ENCODE data around the gene BEAN1. TPM values are rescaled to one million over a fixed set of nuclear protein-coding genes. Genes with fewer than 3 reads are reported as not detected.

The BEAN1 gene
- total RNA-seq, 1 experiment from 2014 or later: 0.24 TPM

- H3K27me3 Mint-ChIP-seq (ENCODE audit: low read depth): peaks cover 2% of the 10 kb centered on the region
- 100% methylated on average over 1 of the region's 3 CpGs for WGBS (ENCODE audit: extremely low coverage, insufficient read length, low lambda C conversion rate)
- H3K23me2 ChIP-seq (ENCODE audit: insufficient read length, low read depth, low read length, poor library complexity, severe bottlenecking): no peaks in the 10 kb centered on the region
- no peak overlapping the region for H3K27ac Mint-ChIP-seq
- no peak overlapping the region for H2BK5ac ChIP-seq (ENCODE audit: insufficient read length, low read length)
- no peak overlapping the region for H3K4me3 Mint-ChIP-seq
- no peaks in the 10 kb centered on the region for H3K79me2 ChIP-seq (ENCODE audit: insufficient read depth, low read length)
- no peak overlapping the region for H3K14ac ChIP-seq (ENCODE audit: insufficient read depth, low read length)
- no peak overlapping the region for H4K8ac ChIP-seq (replicated peaks; ENCODE audit: insufficient read length, low read depth, low read length)
- H3K4me1 ChIP-seq (ENCODE audit: insufficient read depth, low read length): no peaks in the 10 kb centered on the region; the same call in 1 of the 2 replicates
- H3K9me3 ChIP-seq (ENCODE audit: control insufficient read depth, low read depth, low read length): no peaks in the 10 kb centered on the region
- no peak overlapping the region for H2AFZ ChIP-seq (ENCODE audit: low read length)
- peaks cover 5 to 6% of the 10 kb centered on the region in 2 experiments; a peak in 4 of 5 replicates for H3K9me3 Mint-ChIP-seq
- no peak for TF ChIP-seq CTCF (conservative IDR thresholded peaks at IDR 0.05)
- H3K36me3 Mint-ChIP-seq (ENCODE audit: insufficient read depth in 1 of 3, low read depth in 3 of 3): peaks cover 0 to 2% (median 0%) of the 10 kb centered on the region in 3 experiments; a peak in 4 of 7 replicates
- H3K27ac ChIP-seq (ENCODE audit: insufficient read length, low read depth, low read length): no peak overlapping the region
- H3K56ac ChIP-seq (ENCODE audit: insufficient read length, low read depth, low read length): no peak overlapping the region
- no peak overlapping the region for H3K18ac ChIP-seq (ENCODE audit: insufficient read length, low read depth, low read length)
- H3K4me1 Mint-ChIP-seq: peaks cover 15 to 18% of the 10 kb centered on the region in 2 experiments
- H4K91ac ChIP-seq (ENCODE audit: insufficient read length, low read depth, low read length): no peak overlapping the region
- no peaks in the 10 kb centered on the region for H3K27me3 ChIP-seq (ENCODE audit: insufficient read depth, low read length)
- no peaks in the 10 kb centered on the region for H4K20me1 ChIP-seq (ENCODE audit: control insufficient read depth, insufficient read depth, insufficient read length)
- no peak overlapping the region for H2BK15ac ChIP-seq (ENCODE audit: low read depth, low read length)
- no peak overlapping the region for H3K4me2 ChIP-seq (ENCODE audit: insufficient read depth, insufficient read length, low read length)
- H3K23ac ChIP-seq (ENCODE audit: insufficient read length, low read depth, low read length): no peak overlapping the region
- H4K5ac ChIP-seq (ENCODE audit: insufficient read length, low read depth, low read length): no peak overlapping the region
- H2AK5ac ChIP-seq (ENCODE audit: insufficient read length, low read length): no peak overlapping the region
- H3T11ph ChIP-seq (ENCODE audit: low read length): no peak overlapping the region
- no peaks in the 10 kb centered on the region for H3K79me1 ChIP-seq (ENCODE audit: insufficient read depth, low read depth, low read length, poor library complexity, severe bottlenecking)
- H2BK120ac ChIP-seq (ENCODE audit: low read depth, low read length, poor library complexity, severe bottlenecking): no peak overlapping the region
- no peak overlapping the region for H3K9ac ChIP-seq (ENCODE audit: extremely low read depth, insufficient read length, low read length)
- no peak overlapping the region for H2BK20ac ChIP-seq (ENCODE audit: low read depth, low read length, poor library complexity, severe bottlenecking)
- H2BK12ac ChIP-seq (ENCODE audit: insufficient read length, low read depth, low read length): no peak overlapping the region
- no peak overlapping the region for H3K4ac ChIP-seq (ENCODE audit: low read depth, low read length)
- no peak for DNase-seq
Observed at GRCh38 chr16:66380421-66380820, 46.7 kb upstream of the BEAN1 start.
